SH-SY5Y (cell line): Measurements from ENCODE around the gene AP4E1.
A peak's percentile ranks its signal among the peaks of the same experiment; 100 is the strongest.

Experiments
- GATA2 ChIP-seq: IDR thresholded peaks from 2 replicates; pipeline ENCODE4 v1.6.1; 2011; ENCODE audit warnings: mild to moderate bottlenecking, low read depth, low read length
- GATA3 ChIP-seq: IDR thresholded peaks from 2 replicates; pipeline ENCODE4 v1.6.1; 2011; ENCODE audit warnings: low read depth, mild to moderate bottlenecking, low read length, moderate library complexity

The AP4E1 gene

GRCh38 chr15:50908209-50909009 lies at the start of gene AP4E1:
TSS of gene AP4E1 (plus strand) at chr15:50908683. CDS start at chr15:50908779, 96 bp downstream.
- TF ChIP-seq GATA2 (0 out of 2 replicates have a peak, but pooled peaks have one; percentile 20), GATA3 (no peak)

- TF ChIP-seq GATA3 (no peak), GATA2 (no peak)
Observed at GRCh38 chr15:50860824-50861223, 47.7 kb upstream of the AP4E1 start.

GRCh38 chr15:50862553-50862952 lies 45.9 kb upstream of the AP4E1 start:
- no peak for TF ChIP-seq GATA2

GRCh38 chr15:50864873-50865272 lies 43.6 kb upstream of the AP4E1 start:
- TF ChIP-seq GATA2 (no peak), GATA3 (no peak)

GRCh38 chr15:50865515-50866353 lies 42.7 kb upstream of the AP4E1 start:
- TF ChIP-seq GATA3 (no peak), GATA2 (no peak)

GRCh38 chr15:50871832-50872231 lies 36.7 kb upstream of the AP4E1 start:
- TF ChIP-seq GATA3 (no peak), GATA2 (no peak)

- TF ChIP-seq GATA2 = no peak
- TF ChIP-seq GATA3 = no peak
Observed at GRCh38 chr15:50872832-50873426, 35.6 kb upstream of the AP4E1 start.

- no peak for TF ChIP-seq GATA3
- no peak for TF ChIP-seq GATA2
Observed at GRCh38 chr15:50873935-50874361, 34.5 kb upstream of the AP4E1 start.

GRCh38 chr15:50876260-50876988 lies 32.1 kb upstream of the AP4E1 start:
- no peak for TF ChIP-seq GATA3
- no peak for TF ChIP-seq GATA2

GRCh38 chr15:50876989-50877360 lies 31.5 kb upstream of the AP4E1 start:
- TF ChIP-seq GATA2 (no peak), GATA3 (no peak)

- TF ChIP-seq GATA2 (no peak), GATA3 (no peak)
Observed at GRCh38 chr15:50879016-50879617, 29.4 kb upstream of the AP4E1 start.

- TF ChIP-seq GATA3 (no peak), GATA2 (no peak)
Observed at GRCh38 chr15:50880206-50880605, 28.3 kb upstream of the AP4E1 start.

GRCh38 chr15:50880651-50881114 lies 27.8 kb upstream of the AP4E1 start:
- TF ChIP-seq GATA3 (no peak), GATA2 (no peak)

- TF ChIP-seq GATA3 = no peak
- no peak for TF ChIP-seq GATA2
Observed at GRCh38 chr15:50881121-50882048, 27.1 kb upstream of the AP4E1 start.
